DMS79 (cell line): ENCODE results near the gene LYRM4.
"Not testable (repeated sequence)": the region's sequence is repeated elsewhere in the genome, so short reads cannot be mapped to it uniquely, and the experiment has no call there.

Experiments used
- DNase-seq: peaks from one replicate; lab custom pipeline; 2025; lab: John Stamatoyannopoulos, UW

Gene LYRM4

DNA sequence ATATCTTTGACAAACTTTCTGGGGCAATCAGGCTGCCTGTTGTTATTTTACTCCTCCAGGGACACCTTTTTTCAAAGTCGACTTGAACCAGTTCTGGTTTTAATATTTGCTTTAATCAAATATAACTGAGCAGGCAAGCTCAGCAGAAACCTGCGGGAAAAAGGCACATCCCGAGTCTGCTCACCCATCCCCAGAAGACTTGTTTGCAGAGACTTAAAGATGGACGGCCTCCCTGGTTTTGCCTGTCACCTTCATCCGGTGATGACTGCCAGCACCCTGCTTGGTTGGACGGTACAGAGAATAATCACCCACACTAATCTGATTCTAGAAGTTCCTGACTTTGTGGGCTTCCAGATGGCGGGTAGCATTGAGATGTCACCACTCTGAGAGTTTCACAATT lies 138.8 kb downstream of the LYRM4 start:
- DNase-seq, result no peak

DNA sequence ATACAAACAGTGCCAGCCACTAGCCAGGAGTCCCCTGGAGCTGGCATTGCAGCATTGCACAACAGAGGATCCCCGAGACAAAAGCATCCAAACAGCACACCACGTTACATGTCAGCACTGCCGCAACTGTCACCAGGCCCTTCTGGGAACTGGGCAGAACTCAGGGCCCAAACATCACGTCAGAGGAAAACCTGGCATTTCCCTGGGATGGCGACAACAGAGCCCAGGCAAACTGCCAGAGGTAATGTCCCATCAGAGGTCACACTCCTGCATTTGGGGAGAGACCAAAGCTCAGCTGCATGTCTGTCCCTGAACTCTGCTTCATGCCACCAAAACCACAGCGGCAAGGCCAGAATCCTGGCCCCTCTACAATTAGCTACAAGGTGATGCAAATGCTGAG lies 139.3 kb downstream of the LYRM4 start:
- no peak for DNase-seq

DNA sequence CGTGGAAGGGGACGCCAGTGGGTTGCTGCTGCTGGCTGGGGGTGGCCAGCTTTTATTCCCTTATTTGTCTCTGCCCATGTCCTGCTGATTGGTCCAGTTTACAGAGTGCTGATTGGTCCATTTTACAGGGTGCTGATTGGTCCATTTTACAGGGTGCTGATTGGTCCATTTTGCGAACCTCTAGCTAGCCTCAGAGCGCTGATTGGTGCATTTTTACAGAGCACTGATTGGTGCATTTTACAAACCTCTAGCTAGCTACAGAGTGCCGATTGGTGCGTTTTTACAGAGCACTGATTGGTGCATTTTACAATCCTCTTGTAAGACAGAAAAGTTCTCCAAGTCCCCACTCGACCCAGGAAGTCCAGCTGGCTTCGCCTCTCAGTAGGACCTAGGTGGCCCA lies 140.2 kb downstream of the LYRM4 start:
- DNase-seq, result not testable (repeated sequence)

DNA sequence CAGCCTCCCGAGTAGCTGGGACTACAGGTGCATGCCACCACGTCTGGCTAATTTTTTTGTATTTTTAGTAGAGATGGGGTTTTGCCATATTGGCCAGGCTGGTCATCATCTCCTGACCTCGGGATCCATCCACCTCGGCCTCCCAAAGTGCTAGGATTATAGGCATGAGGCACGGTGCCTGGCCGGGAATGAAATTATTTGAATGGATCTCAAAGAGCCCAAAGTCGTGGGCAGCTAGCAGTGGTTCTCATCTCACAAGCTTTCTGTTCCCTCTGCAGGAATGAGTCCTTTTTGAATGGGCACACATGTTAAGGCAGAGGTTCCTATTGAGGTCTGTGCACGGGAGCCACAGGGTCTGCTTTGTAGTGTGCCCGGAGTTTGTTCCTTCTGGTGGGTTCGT lies 140.7 kb downstream of the LYRM4 start:
- DNase-seq, result no peak

DNA sequence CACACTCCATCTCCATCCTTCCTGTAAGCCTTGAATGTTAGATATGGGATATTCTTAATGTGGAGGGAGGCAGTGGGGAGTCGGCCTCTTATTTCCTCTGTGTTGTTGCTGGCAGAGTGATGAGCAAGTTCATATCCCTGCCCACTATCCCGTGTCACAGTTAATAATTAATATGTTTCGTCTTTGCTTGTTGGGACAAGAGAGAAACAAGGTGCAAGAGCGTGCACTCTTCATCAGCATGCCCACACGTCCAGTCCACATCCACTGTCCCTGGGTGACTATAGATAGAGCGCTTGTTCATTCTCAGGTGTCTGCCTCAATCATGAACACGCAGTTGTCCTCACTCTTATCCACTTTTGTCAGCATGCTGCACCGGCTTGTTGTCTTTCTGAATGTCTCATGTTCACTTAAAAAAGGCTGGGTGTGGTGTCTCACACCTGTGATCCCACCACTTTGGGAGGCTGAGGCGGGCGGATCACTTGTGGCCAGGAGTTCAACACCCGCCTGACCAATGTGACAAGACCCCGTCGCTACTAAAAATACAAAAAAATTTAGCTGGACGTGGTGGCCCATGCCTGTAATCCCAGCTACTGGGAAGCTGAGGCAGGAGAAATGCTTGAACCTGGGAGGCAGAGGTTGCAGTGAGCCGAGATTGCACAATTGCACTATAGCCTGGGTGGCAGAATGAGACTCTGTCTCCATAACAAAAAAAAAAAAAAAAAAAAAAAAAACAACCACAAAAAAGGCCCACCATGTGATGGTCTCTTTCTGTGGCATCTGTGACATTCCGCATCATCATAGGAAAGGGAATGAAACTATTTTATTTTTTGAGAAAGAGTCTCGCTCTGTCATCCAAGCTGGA lies 141.4 kb downstream of the LYRM4 start:
- DNase-seq, result no peak

DNA sequence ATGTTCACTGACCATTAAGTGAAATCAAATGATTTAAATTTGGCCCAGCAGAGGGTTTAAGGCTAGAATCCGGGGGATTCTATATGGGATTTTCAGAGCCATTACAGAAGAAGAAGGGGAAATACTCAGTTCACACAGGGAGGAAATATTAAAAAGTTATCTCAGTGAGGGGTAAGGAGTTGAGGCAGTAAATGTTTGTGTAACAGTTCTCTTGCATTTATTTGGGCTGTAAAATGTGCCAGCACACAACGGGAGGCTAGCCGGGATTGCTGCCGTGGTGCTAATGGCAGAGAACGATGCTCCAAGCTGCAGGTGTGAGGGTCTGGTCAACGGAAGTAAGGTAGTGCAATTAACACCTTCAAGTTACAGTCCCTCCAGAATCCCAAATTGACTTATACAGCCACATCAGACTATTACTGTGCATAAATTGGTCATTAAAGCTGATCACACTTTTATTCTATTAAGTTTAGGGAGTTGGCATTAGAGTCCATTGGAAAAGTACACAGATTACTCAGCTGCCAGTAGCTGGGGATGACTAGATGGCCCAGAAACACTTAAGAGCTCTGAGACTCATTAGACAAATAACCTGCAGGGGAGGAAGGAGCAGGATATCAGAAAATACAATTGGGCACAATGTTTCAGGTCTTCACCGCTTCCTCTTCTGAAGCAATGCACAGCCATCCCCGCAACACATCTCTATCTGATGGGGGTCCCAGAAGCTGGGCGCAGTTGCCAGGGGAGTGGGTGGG lies 144.3 kb downstream of the LYRM4 start:
- DNase-seq, result no peak

DNA sequence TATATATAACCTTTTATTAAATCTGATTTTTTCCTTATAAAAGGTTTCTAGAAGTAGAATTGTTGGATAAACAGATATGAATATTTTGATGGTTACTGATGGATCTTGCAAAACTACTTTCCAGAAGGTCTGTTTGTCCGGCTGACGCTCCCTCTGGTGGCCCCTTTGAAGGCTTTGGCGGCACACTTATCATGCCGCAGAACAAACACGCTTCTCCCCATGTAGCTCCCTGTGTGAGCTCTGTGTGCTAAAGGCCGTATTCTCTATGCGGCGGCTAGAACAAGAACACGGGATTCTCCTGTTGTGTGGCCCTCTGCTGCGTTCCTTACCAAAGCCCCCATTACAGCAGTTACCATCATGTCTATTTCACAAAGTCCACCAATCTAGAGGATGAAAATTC lies 145.6 kb downstream of the LYRM4 start:
- DNase-seq, result no peak

DNA sequence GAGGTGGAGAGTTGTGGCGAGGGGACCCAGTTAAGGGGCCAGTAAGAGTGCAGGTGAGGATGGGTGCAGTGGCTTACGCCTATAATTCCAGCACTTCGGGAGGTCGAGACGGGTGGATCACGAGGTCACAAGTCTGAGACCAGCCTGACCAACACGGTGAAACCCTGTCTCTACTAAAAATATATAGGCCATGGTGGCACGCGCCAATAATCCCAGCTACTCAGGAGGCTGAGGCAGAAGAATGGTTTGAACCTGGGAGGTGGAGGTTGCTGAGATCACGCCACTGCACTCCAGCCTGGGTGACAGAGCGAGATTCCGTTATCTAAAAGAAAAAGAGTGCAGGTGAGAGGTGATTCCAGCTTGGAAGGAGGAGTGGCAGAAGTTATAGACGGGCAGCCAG lies 147.7 kb downstream of the LYRM4 start:
- DNase-seq, result no peak

DNA sequence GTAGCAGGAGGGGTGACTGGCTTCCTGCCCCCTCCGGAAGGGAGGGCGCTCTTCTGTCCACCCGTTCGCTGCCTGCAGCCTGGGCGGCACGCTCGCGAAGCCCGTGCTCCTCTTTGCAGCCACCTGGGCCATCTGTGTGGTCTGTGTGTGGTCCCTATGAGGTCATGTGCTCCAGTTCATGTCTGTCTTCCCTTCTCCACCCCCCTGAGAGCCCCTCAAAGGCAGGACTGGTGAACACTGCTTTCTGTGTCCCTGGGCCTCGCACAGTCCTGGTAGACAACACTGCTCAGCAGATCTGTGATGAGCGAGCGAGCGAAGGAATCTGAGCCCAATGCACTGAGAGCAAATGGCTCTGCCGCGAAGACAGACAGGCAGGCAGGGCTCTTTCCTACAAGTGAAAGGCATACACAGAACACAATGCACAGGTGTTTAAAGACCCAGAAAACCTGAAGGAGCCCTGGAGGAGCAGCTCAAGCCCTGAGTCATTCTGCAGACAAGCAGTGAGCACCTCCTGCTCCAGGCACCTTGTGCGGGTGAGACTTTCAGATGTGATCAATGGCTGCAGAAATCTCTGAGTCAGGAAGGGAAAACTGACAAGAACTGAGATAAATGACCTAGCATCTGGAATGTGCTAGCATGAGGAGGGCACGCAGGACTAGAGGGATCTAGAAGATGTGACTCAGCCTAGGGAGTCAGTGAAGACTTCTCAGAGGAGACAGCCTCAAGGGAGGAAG lies 148.5 kb downstream of the LYRM4 start:
- no peak for DNase-seq

DNA sequence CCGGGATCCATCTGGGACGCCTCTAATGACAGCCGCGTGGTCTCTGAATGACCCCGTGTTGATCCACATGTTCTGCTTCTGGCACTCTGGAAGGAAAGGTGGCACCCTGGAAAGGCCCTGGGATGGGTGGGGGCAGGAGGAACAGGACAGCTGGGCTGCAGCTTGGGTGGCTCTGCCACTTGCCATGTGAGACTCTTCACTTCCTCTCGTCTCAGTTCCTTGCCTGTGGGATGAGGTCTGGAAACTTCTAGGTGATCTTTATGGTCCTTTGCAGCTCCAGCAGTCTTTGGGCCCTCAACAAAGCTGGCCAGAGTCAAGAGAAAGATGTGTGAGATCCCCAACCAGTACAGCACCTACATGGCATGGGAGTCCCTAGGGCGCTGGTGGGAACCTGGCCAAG lies 149.1 kb downstream of the LYRM4 start:
- no peak for DNase-seq

DNA sequence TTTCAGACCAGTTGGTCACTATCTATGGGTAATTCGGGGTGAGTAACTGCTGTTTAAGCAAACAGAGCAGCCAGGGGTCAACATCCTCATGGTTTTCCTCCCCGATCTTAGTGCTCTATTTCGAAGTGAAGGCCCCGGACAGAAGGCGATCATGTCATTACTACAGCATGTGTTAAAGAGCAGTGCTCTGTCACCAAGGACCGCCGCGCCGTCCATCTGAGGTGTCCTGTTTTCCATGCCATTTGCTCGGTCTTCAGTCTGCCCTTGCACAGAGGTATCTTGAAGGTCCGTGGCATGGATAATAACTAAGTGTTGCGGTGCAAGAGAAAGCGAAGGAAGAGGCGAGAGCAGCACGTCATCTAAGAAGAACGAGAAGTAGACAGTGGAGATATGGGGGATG lies 150.5 kb downstream of the LYRM4 start:
- no peak for DNase-seq

DNA sequence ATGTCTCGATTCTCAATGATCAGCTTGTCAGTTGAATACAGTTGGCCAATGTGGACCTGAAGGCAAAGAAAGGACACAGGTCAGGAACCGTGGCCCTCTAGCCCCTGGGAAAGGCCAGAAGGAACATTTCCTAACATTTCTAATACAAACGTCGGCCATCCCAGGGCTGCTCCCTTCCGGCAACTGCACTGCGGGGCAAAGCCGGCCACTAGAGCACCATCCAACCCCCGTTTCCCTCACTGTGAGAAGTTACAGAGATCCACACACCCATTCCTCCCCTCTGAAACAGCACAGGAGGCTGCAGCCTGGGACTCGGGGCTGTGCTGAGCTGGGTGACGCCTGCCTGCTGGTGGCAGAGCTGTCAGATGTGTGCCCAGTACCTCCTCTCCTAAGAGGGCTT lies 151.3 kb downstream of the LYRM4 start:
- no peak for DNase-seq

DNA sequence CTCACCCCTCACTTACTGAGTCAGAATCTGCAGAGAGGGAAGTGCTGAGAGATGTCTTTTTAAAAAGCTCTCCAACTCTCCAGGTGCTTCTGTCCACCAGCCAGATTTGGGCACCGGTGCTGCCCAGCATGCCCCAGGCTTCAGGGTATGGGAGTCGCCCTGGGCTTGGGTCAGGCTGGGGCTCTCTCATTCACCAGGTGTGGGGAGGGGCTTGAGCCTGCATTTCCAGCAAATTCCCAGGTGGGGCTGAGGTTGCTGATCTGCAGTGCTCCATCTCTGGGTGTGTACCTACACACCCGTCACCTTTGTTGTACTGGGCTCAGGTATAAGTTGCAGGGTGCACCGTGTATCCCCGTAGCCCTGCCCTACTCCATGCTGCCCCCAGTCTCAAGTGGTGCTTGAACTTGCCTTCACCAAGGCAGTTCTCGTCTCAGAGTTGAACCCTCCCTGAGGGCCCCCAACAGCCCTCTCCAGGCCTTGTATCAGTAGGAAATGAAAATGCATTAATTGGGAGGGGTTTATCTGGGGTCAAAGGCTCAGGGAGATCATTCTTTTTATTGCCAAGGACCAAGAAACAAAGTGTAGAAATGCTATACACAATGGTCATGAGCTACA lies 152.1 kb downstream of the LYRM4 start:
- DNase-seq, result no peak

DNA sequence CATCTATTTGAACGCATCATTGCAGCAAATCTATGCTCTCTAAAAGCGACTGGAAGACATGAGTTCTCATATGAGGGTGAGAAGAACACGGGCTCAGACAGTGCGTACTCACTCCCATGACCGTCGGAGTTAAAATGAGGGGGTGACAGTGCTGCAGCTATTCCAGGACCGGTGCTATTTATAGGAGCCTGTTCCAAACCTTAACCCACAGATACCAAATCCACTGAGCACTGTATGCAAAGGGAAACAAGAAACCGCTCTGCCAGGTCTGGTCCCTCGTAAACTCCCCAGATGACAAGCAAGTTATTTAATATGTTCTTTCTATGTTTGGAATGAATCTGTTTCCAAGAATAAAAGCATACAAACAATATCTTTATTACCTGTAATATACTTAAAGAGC lies 152.7 kb downstream of the LYRM4 start:
- DNase-seq, result no peak

DNA sequence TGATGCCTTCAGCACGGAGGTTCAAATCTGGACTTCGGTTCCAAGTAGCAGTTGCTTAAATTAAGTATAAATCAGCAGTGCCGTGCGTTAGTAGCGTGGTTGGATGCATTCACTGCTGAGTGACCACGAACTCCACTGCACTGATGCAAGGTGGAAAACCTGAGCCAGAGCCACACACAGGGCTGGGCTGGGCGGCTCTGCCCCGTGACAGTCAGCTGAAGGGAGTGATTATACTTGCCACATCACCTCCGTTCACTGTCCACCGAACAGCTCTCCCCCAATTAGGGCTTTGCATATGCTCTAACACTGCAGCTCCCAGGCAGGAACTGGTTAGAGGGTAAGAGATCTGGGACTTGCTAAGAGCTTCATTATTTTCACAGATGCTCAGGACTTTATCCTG lies 153.4 kb downstream of the LYRM4 start:
- no peak for DNase-seq

DNA sequence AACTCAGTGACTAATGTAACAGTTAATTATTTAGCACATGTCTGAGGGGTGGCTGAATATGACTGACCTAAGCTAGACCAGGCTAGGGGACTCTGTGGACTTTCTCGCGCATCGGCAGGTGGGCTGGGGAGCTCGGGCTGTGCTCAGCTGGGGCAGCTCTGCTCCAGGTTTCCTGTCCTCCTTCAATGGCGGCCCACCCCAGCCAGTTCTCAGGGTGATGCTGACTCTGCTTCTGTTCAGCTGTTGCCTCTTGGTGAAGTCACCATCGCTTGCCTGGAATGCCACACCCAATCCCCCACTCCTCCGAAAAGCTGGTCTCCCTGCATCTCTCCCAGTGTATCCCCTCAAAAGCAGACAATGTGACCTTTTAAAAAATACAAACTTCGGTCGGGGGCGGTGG lies 155.6 kb downstream of the LYRM4 start:
- DNase-seq, result no peak

DNA sequence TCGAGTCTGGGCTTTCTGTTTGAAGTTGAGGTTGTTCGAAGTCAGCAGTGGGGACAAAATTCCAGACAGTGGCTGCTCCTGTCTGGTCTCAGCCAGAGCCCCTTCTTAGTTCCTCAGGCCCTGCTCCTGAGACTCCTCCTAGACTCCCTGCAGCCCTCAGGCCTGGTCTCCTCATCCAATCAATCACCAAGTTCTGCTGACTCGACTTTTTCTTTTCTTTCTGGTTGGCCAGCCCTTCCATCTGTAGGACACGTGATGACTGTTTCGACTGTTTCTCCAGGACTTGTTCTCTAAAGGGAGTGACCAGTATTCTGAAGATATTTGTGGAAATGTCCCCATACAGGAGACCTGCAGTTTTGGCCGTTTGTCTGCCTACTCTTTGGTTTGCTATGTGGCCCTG lies 156.1 kb downstream of the LYRM4 start:
- DNase-seq, result no peak

DNA sequence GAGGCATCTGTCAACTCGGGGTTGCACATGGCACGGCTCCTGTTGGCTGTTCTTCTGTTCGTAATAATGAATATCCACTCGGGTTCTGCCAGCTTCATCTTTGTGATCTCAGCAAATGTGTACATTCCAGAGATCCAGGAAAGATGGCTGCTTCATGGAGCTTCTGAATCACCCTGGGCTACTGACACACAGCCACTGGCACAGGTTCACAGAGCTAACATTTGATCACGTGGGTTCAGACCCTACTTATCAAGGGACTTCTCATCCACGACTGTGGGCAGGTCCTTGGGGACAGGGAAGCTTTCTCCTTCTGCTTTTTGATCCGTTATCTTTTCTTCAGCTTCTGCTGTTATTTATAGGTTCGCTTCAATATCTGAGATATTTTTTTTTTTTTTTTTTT lies 157.5 kb downstream of the LYRM4 start:
- DNase-seq, result no peak

DNA sequence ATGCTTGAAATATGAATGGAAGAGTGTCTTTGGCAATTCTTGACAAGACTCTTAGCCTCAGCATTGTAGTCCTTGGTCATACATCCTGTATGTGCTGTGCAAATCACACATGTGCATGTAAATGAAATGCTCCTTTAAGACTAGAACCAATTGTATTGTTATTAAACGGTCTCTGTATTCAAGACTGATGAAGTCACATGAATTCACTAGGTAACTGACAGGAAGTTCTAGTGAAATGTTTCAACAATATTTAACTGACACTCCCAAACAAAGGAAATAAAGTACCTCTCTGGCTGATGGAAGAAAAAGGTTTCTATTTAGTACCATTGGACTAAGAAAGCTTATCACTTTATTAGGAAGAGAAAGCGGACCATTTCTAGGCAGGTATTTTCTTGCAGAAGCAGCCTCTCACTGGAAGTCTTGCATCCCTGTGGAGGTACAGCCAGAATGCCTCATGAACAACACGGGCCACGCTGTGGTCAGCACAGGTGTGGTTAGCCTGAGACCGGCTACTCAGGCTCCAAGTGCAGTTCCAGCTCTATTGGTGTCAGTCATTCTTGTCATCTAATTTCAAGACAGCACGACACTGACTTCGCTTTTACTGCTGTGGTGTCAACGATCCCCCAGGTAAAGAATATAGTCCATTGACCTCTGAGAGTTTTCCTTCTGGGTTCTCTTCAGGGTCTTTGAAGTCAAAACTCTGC lies 158.3 kb downstream of the LYRM4 start:
- DNase-seq, result no peak

DNA sequence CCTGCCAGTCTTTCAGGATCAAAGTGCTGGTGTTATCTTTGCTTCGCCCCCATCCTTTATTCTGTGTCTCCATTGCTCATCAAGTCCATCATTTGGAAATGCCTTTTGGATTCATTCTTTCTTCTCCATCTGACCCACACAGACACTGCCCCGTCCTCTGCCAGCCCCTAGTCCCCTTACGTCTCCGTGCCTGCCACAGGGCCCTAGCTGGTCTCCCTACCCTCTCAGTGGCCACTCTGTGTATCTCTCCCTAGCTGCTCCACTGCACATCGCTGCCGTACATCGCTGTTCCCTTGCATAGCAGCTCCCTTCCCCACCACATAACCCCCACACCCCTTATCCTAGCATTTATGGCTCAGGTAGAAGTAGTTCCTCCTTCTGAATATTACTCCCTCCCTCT lies 159.9 kb downstream of the LYRM4 start:
- DNase-seq, result no peak

DNA sequence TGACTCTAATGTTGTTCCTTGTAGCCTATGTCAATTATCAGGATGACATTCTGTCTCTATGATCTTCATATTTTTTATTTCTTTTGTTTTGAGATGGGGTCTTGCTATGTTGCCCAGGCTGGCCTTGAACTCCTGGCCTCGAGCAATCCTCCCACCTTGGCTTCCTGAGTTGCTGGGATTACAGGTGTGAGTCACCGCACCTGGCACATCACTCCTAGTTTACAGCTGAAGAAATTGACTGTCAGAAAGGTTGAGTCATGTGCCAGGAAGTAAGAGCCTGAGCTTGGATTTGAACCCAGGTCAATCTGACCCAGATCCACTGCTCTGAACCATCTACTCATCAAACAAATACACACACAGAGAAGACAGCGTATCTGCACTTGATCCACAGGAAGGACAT lies 161.2 kb downstream of the LYRM4 start:
- DNase-seq, result no peak
